Common myeloid progenitor, CD34-positive (primary cell): Measurements from ENCODE around the gene PPP1R12B.
"Not testable (repeated sequence)": the region's sequence is repeated elsewhere in the genome, so short reads cannot be mapped to it uniquely, and the experiment has no call there.

Experiments
- CTCF ChIA-PET: fragments of 350-600 bp; sonication (Branson Sonifier 250); formaldehyde crosslinking; loops from one replicate; lab custom pipeline; 2021; ENCODE audit warnings: antibody characterized with exemption; lab: Charles Lee
- POLR2A ChIA-PET: fragments of 350-600 bp; sonication (Branson Sonifier 250); formaldehyde crosslinking; loops from one replicate; lab custom pipeline; 2021; ENCODE audit warnings: antibody characterized with exemption; lab: Charles Lee
- DNase-seq, 3 donors: peaks; one replicate each; pipeline versions ENCODE4 v3.0.0 to v3.0.0-alpha.2; 2013
- H3K27ac ChIP-seq, 2 experiments: 1 replicate in 1 of 2; 2 replicates in 1 of 2; pipeline ENCODE4 v1.7.0; 2013; ENCODE audit warnings: inconsistent platforms in 2 of 2, low read length in 2 of 2, mild to moderate bottlenecking in 2 of 2, low read depth in 1 of 2, moderate library complexity in 1 of 2; ENCODE audit not compliant: severe bottlenecking in 2 of 2, insufficient read depth in 1 of 2, poor library complexity in 1 of 2
- H3K27me3 ChIP-seq, 5 experiments: replicated peaks in 2 of 5; 1 replicate in 3 of 5; 2 replicates in 2 of 5; pipeline versions ENCODE4 v1.6.1 to v1.7.0; 2013; ENCODE audit warnings: low read length in 4 of 5, mild to moderate bottlenecking in 2 of 5, moderate library complexity in 2 of 5, inconsistent platforms in 1 of 5; ENCODE audit not compliant: insufficient read depth in 5 of 5, control insufficient read depth in 4 of 5
- H3K36me3 ChIP-seq, 4 experiments: 1 replicate in 2 of 4; 2 replicates in 2 of 4; pipeline versions ENCODE4 v1.6.1 to v1.7.0; 2013; ENCODE audit warnings: low read length in 3 of 4, control low read depth in 1 of 4, mild to moderate bottlenecking in 1 of 4; ENCODE audit not compliant: control insufficient read depth in 4 of 4, insufficient read depth in 4 of 4
- H3K4me1 ChIP-seq, 4 experiments: 1 replicate in 3 of 4; 2 replicates in 1 of 4; pipeline versions ENCODE4 v1.6.1 to v1.7.1; 2013; ENCODE audit warnings: low read length in 3 of 4, mild to moderate bottlenecking in 3 of 4, control low read depth in 1 of 4, inconsistent platforms in 1 of 4, moderate library complexity in 1 of 4; ENCODE audit not compliant: control insufficient read depth in 4 of 4, insufficient read depth in 4 of 4; ENCODE audit errors: control extremely low read depth in 1 of 4
- H3K4me3 ChIP-seq, 7 experiments: 1 replicate in 4 of 7; 2 replicates in 3 of 7; pipeline versions ENCODE4 v1.5.1 to v1.7.0; 2013; ENCODE audit warnings: mild to moderate bottlenecking in 7 of 7, low read length in 6 of 7, moderate library complexity in 6 of 7, inconsistent platforms in 2 of 7, low read depth in 2 of 7, control low read depth in 1 of 7; ENCODE audit not compliant: insufficient read depth in 4 of 7, control insufficient read depth in 1 of 7; ENCODE audit errors: extremely low read depth in 1 of 7
- H3K9me3 ChIP-seq, 5 experiments: 1 replicate in 4 of 5; 2 replicates in 1 of 5; pipeline versions ENCODE4 v1.6.1 to v1.7.1; 2013; ENCODE audit warnings: low read length in 4 of 5, mild to moderate bottlenecking in 2 of 5, inconsistent platforms in 1 of 5, low read depth in 1 of 5, moderate library complexity in 1 of 5; ENCODE audit not compliant: control insufficient read depth in 4 of 5, insufficient read depth in 2 of 5; ENCODE audit errors: control extremely low read depth in 1 of 5
- WGBS: methylation state at CpG from one replicate; pipeline ENCODE4 v1.1.5; 2013; ENCODE audit not compliant: insufficient coverage; 5-methylcytosine and 5-hydroxymethylcytosine counted together

Gene PPP1R12B

DNA sequence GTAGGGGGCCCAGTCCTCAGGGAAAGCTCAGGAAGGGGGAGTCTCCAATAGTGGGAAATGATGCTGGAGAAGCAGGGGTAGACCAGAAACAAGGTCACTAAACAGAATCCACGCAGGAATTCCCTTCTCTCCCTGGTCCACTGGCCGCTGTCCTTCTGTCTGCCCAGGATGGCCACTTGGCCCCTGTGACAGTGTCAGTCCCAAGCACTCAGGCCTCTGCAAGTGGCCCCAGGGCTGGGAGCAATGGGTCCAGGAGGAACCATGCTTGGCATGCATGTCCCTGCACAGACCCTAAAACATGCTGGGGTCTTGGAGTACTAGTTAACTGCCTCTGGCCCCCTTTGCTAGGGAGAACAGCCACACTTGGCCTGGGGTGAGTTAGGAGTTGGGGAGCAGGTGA lies 271.5 kb downstream of the PPP1R12B start:
- DNase-seq, H3K9me3 ChIP-seq, H3K36me3 ChIP-seq, CTCF ChIA-PET, H3K27ac ChIP-seq, POLR2A ChIA-PET, H3K4me3 ChIP-seq: not testable (repeated sequence)
- H3K4me1 ChIP-seq = peaks cover 0 to 26% (median 19%) of the 10 kb centered on the region in 4 experiments
- whole genome bisulfite sequencing = no CpG with 5 or more reads among the region's 2 CpGs
- H3K27me3 ChIP-seq = peaks cover 0 to 20% (median 12%) of the 10 kb centered on the region in 5 experiments

DNA sequence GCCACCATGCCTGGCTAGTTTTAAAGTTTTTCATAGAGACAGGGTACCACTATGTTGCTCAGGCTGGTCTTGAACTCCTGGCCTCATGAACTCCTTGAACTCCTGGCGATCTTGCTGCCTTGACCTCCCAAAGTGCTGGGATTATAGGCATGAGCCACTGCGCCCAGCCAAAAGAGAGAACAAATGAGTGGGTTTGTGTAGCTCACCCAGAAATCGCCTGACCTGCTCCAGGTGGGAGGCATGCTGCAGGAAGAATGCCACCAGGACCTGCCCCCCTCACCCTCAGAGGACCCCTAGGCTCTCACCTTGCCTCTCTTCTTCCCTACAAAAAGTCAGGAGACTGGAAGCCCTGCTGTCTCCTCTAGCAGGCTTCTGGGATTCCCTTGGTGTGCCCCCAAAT lies 272.9 kb downstream of the PPP1R12B start:
- DNase-seq = no peak
- H3K36me3 ChIP-seq = no peaks in the 10 kb centered on the region
- peaks cover 0 to 24% (median 19%) of the 10 kb centered on the region in 5 experiments for H3K27me3 ChIP-seq
- H3K4me3 ChIP-seq = no peak overlapping the region
- WGBS = 100% methylated on average over 2 of the region's 3 CpGs
- H3K4me1 ChIP-seq = peaks cover 0 to 12% (median 7%) of the 10 kb centered on the region in 4 experiments
- H3K27ac ChIP-seq = no peak overlapping the region
- ChIA-PET POLR2A (no interaction called here), CTCF (no interaction called here)
- H3K9me3 ChIP-seq = no peaks in the 10 kb centered on the region

DNA sequence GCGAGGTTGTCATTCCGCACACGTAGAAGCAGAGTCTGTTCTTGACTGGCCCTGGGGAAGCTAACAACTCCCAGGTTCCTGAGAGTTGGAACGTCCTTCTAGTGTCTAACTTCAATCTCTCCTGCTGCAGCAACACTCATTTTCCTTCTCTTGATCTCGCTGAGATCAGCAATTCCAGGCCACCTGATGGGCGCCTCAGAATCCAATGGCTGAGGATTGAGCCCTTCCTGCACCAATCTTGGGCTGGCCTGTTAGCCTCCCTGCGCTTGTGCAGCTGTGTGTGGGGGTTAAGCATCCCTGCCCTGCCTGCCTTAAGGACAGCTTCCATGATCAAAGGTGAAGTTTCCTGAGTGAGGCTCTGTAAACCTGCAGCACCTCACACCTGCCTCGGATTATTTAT lies 273.9 kb downstream of the PPP1R12B start:
- Histone ChIP-seq H3K9me3 (no peaks in the 10 kb centered on the region), H3K4me3 (no peak overlapping the region), H3K27me3 (peaks cover 0 to 31% (median 26%) of the 10 kb centered on the region in 5 experiments), H3K4me1 (peaks cover 0 to 6% (median 2%) of the 10 kb centered on the region in 4 experiments), H3K27ac (no peak overlapping the region), H3K36me3 (no peaks in the 10 kb centered on the region)
- ChIA-PET POLR2A (no interaction called here), CTCF (no interaction called here)
- 97% methylated on average over 6 of the region's 8 CpGs for WGBS
- DNase-seq = no peak

DNA sequence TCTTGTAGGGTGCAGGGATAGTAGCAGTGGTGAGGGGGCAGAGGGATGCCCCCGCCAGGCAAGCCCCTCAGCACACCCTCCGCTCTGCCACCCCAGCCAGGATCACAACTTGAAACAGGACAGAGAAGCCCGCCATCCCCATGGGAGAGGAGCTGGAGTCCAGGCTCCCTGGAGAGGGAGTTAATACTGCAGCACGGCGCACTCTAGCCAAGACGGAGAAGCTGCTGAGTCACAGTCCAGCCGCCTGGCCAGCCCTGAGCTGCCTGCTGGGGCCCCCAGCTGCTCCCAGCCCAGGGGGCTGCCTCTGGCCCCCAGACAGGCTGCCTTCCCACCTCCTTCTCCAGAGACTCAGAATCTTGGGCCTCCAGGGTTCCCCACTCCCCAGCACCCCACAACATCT lies 274.6 kb downstream of the PPP1R12B start:
- WGBS = 71% methylated on average over 6 of the region's 7 CpGs
- Histone ChIP-seq H3K4me1 (peaks cover 0 to 6% (median 2%) of the 10 kb centered on the region in 4 experiments), H3K27ac (no peak overlapping the region), H3K36me3 (no peaks in the 10 kb centered on the region), H3K27me3 (peaks cover 0 to 34% (median 29%) of the 10 kb centered on the region in 5 experiments), H3K9me3 (no peaks in the 10 kb centered on the region), H3K4me3 (no peak overlapping the region)
- POLR2A ChIA-PET = no interaction called here
- CTCF ChIA-PET = interaction anchor here (1.4 kb wide), 1 partner anchor 51 kb away, joined by 3 read pairs; no protein-coding TSS in a partner anchor
- peak in 2 of 3 donors; percentile 17 to 34 for DNase-seq

DNA sequence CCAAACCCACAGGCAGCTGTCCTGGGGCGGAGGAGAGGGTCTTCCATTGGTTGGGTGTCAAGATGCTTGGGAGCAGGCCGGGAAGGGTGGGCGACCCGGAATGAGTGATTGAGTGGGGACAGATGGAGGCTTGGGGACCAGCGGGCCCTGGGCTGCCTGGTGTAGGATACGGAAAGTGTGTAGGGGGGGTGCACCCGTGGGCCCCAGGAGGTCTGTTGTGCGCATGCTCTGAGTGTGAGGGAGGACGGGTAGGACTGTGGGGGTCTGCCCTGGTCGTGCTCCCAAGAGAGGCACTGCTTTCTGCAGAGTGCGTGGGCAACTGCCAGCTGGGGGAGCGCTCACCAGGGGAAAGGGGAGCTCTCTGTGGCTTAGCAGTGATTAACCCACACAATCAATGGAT lies 275.0 kb downstream of the PPP1R12B start:
- DNase-seq, POLR2A ChIA-PET, H3K36me3 ChIP-seq, H3K27ac ChIP-seq, H3K4me1 ChIP-seq, H3K9me3 ChIP-seq, H3K4me3 ChIP-seq: not testable (repeated sequence)
- H3K27me3 ChIP-seq = peaks cover 0 to 35% (median 31%) of the 10 kb centered on the region in 5 experiments
- CTCF ChIA-PET = interaction anchor here (1.4 kb wide), 1 partner anchor 52 kb away, joined by 3 read pairs; no protein-coding TSS in a partner anchor
- 83% methylated on average over 4 of the region's 12 CpGs for WGBS

DNA sequence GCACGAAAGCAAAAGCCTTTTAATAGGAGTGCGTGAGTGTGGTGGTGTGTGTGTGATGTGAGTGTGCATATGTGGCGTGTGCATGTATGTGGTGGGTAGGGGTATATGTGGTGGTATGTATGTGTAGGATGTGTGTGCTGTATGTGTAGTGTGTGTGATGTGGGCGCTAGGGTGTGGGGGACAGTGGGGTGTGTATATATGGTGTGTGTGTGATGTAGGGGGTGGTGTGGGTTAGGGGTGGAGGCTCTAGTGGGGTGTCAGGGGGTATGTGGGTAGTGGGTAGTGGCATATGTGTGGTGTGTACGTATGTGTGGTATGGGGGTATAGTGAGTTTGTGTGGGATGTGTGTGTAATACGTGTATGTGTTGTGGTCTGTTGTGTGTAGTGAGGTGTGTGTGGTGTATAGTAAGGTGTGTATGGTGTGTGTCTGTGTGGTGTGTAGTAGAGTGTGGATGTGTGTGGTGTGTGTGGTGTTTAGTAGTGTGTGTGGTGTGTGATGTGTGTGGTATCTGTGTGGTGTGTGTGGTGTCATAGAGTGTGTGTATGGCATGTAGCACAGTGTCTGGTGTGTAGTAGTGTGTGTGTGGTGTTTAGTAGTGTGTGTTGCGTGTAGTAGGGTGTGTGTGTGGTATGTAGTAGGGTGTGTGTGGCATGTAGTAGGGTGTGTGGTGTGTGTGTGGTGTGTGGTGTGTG lies 275.7 kb downstream of the PPP1R12B start:
- ChIA-PET POLR2A (no interaction called here), CTCF (interaction anchor here (1.4 kb wide), 1 partner anchor 53 kb away, joined by 3 read pairs; no protein-coding TSS in a partner anchor)
- Histone ChIP-seq H3K4me1 (peaks cover 2 to 16% (median 10%) of the 10 kb centered on the region in 4 experiments), H3K27ac (no peak overlapping the region), H3K27me3 (peaks cover 0 to 35% (median 30%) of the 10 kb centered on the region in 5 experiments), H3K4me3 (no peak overlapping the region), H3K9me3 (no peaks in the 10 kb centered on the region), H3K36me3 (no peaks in the 10 kb centered on the region)
- no peak for DNase-seq
- 100% methylated on average over 4 of the region's 7 CpGs for WGBS

DNA sequence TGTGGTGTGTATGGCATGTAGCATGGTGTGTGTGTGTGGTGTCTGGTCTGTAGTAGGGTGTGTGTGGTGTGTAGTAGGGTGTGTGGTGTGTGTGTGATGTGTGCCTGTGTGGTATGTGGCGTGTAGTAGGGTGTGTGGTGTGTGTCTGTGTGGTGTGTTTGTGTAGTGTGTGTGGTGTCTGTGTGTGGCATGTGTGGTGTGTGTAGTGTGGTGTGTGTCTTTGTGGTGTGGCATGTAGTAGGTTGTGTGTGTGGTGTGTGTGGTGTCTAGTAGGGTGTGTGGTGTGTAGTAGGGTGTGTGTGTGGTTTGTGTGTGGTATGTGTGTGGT lies 276.2 kb downstream of the PPP1R12B start:
- CTCF ChIA-PET = interaction anchor here (0.9 to 2.1 kb wide), 4 partner anchors 9 to 126 kb away, joined by 3 to 9 read pairs (median 5); no protein-coding TSS in a partner anchor
- WGBS = 75% methylated on average over 1 of the region's 1 CpG

More for the DNA sequence above, 276.2 kb downstream of the PPP1R12B start:
- Histone ChIP-seq H3K4me1 (peaks cover 2 to 16% (median 11%) of the 10 kb centered on the region in 4 experiments), H3K4me3 (no peak overlapping the region), H3K27me3 (peaks cover 0 to 35% (median 25%) of the 10 kb centered on the region in 5 experiments), H3K27ac (no peak overlapping the region), H3K36me3 (no peaks in the 10 kb centered on the region), H3K9me3 (no peaks in the 10 kb centered on the region)
- DNase-seq = peak in 2 of 3 donors; percentile 31 to 55
- POLR2A ChIA-PET = interaction anchor here (0.6 kb wide), 1 partner anchor 18 kb away, joined by 3 read pairs; no protein-coding TSS in a partner anchor
